SK-N-MC (cell line): Measurements from ENCODE around the gene EDDM13.
"Not testable (repeated sequence)": the region's sequence is repeated elsewhere in the genome, so short reads cannot be mapped to it uniquely, and the experiment has no call there.

ENCODE experiments used
- DNase-seq: peaks from one replicate; pipeline ENCODE4 v3.0.0-alpha.2; 2011; ENCODE audit warnings: low read depth, low spot score
- H3K27ac ChIP-seq: fragments of 200-600 bp; sonication (generic); 2 replicates; pipeline ENCODE4 v1.5.1; 2016; ENCODE audit warnings: mixed run types
- H3K36me3 ChIP-seq: fragments of 200-600 bp; sonication (generic); 2 replicates; pipeline ENCODE4 v1.6.1; 2017; ENCODE audit warnings: antibody characterized with exemption, low read length, mixed read lengths; ENCODE audit not compliant: insufficient read depth
- H3K4me3 ChIP-seq: fragments of 200-600 bp; sonication (generic); 2 replicates; pipeline ENCODE4 v1.5.1; 2016
- H3K9ac ChIP-seq: fragments of 200-600 bp; sonication (generic); 2 replicates; pipeline ENCODE4 v1.8.0; 2017; ENCODE audit warnings: mixed run types, mixed read lengths; ENCODE audit not compliant: insufficient read length
- H3K9me3 ChIP-seq: fragments of 200-600 bp; sonication (generic); 2 replicates; pipeline ENCODE4 v1.6.1; 2017; ENCODE audit warnings: low read depth, mild to moderate bottlenecking, antibody characterized with exemption, low read length, moderate library complexity, mixed read lengths
- EZH2 ChIP-seq: fragments of 200-600 bp; sonication (generic); IDR thresholded peaks from one replicate; pipeline ENCODE4 v1.6.1; 2017; ENCODE audit warnings: antibody characterized with exemption
- FOXP2 ChIP-seq: optimal IDR thresholded peaks from 2 replicates; pipeline ENCODE3; 2011; ENCODE audit warnings: mild to moderate bottlenecking, moderate library complexity; ENCODE audit not compliant: insufficient read depth; ENCODE audit errors: extremely low read length, control extremely low read depth
- POLR2AphosphoS5 ChIP-seq: IDR thresholded peaks from 2 replicates; pipeline ENCODE4 v1.6.1; 2012; ENCODE audit warnings: mild to moderate bottlenecking, low read depth, low read length, borderline replicate concordance

EDDM13 gene

DNA sequence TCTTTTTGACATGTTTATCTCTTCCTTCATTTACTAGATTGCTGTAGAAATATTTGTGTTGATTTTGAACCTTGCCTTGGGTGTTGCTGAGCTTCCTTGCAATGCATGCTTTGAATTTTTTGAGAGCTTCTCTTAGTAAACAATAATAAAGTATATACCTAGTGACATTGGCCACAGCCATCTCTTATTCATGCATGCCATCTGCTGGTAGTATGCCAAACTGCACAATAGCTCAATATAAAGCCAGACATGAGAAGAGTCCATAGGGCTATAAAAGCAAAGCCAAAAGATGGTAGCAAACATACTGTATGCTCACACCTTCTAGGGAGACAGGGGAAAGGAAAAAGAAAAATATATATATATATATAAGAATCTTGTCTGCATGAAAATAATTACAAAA is 61.0 kb downstream of the EDDM13 start:
- TF ChIP-seq EZH2 (no peak), POLR2AphosphoS5 (no peak), FOXP2 (no peak)
- no peaks in the 10 kb centered on the region for H3K36me3 ChIP-seq
- H3K27ac ChIP-seq: no peak overlapping the region
- H3K9me3 ChIP-seq: no peaks in the 10 kb centered on the region
- no peak overlapping the region for H3K9ac ChIP-seq
- DNase-seq: no peak
- H3K4me3 ChIP-seq: no peak overlapping the region

DNA sequence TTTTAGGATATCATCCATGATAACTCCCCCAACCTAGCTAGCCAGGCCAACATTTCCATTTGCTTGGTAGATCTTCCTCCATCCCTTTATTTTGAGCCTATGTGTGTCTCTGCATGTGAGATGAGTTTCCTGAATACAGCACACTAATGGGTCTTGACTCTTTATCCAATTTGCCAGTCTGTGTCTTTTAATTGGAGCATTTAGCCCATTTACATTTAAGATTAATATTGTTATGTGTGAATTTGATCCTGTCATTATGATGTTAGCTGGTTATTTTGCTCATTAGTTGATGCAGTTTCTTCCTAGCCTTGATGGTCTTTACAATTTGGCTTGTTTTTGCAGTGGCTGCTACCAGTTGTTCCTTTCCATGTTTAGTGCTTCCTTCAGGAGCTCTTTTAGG is 62.8 kb downstream of the EDDM13 start:
- not testable (repeated sequence) for DNase-seq, H3K9me3 ChIP-seq, H3K36me3 ChIP-seq, H3K4me3 ChIP-seq, H3K27ac ChIP-seq, H3K9ac ChIP-seq

DNA sequence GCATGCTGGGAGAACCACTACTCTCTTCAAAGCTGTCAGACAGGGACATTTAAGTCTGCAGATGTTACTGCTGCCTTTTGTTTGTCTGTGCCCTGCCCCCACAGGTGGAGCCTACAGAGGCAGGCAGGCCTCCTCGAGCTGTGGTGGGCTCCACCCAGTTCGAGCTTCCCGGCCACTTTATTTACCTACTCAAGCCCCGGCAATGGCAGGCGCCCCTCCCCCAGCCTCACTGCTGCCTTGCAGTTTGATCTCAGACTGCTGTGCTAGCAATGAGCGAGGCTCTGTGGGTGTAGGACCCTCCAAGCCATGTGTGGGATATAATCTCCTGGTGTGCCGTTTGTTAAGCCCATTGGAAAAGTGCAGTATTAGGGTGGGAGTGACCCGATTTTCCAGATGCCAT is 64.5 kb downstream of the EDDM13 start:
- not testable (repeated sequence) for DNase-seq, H3K4me3 ChIP-seq, H3K9ac ChIP-seq, H3K9me3 ChIP-seq, H3K27ac ChIP-seq, H3K36me3 ChIP-seq

DNA sequence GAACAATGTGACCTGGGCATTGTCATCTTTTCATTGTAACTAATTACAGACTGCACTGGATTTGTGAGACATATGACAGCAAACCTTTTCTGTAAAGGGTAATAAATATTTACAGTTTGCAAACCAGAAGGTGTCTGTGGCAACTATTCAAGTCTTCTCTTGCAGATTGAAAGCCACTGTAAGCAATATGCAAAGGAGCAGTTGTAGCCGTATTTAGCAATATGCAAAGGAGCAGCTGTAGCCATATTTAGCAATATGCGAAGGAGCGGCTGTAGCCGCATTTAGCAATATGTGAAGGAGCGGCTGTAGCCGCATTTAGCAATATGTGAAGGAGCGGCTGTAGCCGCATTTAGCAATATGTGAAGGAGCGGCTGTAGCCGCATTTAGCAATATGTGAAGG is 66.5 kb downstream of the EDDM13 start:
- not testable (repeated sequence) for H3K36me3 ChIP-seq, DNase-seq, H3K27ac ChIP-seq, H3K9me3 ChIP-seq, H3K9ac ChIP-seq, H3K4me3 ChIP-seq

DNA sequence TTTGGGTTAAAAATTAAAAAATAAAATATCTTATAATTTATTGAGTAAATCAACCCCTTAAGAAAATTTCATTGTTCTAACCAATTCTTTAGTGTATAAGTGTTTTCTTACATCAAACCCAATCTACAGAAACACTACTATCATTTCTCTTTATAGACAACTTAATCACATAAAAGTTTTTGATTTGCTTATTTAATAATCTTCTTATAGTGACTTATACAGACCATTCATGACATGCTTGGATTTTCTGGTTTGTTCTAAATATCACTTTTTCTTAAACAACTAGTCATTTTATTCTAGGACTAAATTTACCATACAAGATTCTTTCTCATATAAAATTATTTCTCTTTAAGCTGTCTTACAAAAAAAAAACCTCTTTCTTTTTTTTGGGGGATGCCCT is 69.4 kb downstream of the EDDM13 start:
- Histone ChIP-seq H3K27ac (no peak overlapping the region), H3K4me3 (no peak overlapping the region), H3K9me3 (no peaks in the 10 kb centered on the region), H3K9ac (no peak overlapping the region), H3K36me3 (no peaks in the 10 kb centered on the region)
- no peak for TF ChIP-seq EZH2
- no peak for TF ChIP-seq POLR2AphosphoS5
- no peak for TF ChIP-seq FOXP2
- no peak for DNase-seq

DNA sequence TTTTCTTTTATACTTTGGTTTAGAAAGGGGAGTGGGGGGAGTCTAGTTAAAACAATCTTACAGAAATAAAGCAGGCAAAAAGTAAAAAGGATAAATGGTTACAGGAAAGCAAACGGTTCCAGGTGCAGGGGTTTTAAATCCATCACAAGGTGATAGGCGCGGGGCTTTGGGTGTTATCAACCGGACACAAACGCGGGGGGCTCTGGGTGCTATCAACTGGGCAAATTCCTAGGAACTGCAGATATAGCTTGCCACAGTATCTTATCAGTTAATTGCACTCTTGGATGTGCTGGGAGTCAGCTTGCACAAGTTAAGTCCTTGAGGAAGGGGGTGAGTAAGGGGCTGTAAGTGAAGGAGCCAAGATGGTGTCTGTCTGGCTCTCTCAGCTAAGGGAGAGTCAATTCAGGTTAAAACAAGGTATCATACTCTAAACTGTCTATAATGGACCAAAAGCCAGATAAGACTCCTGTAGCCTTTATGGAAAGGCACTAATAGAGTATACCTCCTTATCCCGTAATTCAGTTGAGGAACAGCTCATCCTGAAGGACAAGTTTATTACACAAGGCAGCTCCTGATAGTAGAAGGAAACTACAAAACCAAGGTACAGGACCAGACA is 74.7 kb downstream of the EDDM13 start:
- DNase-seq: no peak
- no peaks in the 10 kb centered on the region for H3K36me3 ChIP-seq
- H3K9me3 ChIP-seq: no peaks in the 10 kb centered on the region
- H3K4me3 ChIP-seq: no peak overlapping the region
- no peak overlapping the region for H3K9ac ChIP-seq
- TF ChIP-seq FOXP2 (no peak), POLR2AphosphoS5 (no peak), EZH2 (no peak)
- no peak overlapping the region for H3K27ac ChIP-seq

DNA sequence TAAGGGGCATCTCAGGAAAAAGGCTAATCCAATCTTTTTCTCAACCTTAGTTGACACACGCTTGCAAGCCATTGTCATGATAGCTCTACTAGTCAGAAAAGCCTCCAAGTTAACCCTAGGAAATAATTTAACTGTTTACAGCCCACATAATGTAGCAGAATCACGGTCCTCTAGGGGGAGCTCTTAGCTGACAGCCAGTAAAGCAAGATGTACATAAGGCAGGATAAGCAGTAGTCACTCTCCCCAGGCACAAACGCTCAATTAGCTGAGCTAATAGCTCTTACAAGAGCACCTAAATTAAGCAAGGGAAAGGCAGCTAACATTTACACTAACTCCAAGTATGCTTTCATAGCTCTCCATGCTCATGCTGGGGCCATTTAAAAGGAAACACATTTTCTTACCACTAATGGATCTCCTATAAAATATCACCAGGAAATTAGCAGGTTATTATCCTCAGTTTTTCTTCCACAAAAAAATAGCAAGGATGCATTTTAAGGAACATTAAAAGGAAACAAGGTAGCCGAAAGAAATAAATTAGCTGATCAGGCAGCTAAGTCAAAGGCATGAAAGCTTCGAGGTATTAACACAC is 75.8 kb downstream of the EDDM13 start:
- no peak overlapping the region for H3K9ac ChIP-seq
- no peaks in the 10 kb centered on the region for H3K9me3 ChIP-seq
- no peak for TF ChIP-seq POLR2AphosphoS5
- no peak for TF ChIP-seq FOXP2
- no peak for TF ChIP-seq EZH2
- no peak overlapping the region for H3K4me3 ChIP-seq
- no peaks in the 10 kb centered on the region for H3K36me3 ChIP-seq
- no peak for DNase-seq
- H3K27ac ChIP-seq: no peak overlapping the region

DNA sequence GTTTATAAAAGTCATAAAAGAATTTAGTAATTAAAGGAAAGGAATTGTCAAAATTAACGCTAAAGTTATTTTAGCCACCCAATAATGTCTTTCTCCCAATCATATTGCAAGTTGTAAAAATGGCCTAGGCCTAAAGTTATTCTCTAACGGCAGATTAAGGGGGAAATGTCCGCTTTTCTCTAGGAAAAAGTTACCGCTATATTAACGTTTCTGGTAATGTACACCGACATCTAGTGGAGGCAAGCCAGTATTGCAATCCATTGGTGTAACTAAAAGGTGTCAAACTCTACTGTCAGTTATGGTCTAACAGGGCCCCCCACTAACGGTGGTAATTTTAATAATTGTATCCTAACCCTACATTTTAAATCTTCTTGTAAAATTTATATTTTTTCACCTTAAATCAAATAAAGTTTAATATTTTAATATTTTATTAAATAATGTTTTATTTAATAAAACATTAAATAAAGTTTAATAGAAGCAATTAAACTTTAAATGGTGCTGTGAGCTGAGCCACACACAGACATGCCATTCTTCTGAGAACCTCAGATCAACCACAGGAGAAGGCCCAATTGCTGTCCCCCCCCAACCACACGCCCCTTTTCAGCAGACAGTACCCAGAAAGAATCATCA is 78.0 kb downstream of the EDDM13 start:
- Histone ChIP-seq H3K9me3 (no peaks in the 10 kb centered on the region), H3K27ac (no peak overlapping the region), H3K36me3 (no peaks in the 10 kb centered on the region), H3K9ac (no peak overlapping the region), H3K4me3 (no peak overlapping the region)
- TF ChIP-seq EZH2: no peak
- no peak for TF ChIP-seq POLR2AphosphoS5
- no peak for TF ChIP-seq FOXP2
- DNase-seq: no peak

DNA sequence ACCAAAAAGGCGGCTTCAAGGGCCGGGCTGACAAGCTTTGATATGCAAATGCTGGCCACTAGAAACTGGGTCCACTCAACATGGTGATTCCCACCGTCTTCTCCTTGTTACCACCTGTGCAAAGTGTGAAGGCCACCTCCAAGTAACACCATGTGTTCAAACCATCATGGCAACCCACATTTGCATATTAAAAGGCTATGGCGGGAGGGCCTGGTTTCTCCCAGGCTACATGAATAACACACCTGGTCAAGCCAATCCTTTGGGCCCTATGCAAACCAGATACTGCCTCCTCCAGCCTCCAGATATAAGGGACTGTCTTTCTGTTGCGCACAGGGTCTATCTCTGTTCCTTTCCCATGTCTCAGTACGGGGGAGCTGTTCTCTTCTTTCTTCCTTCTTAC is 78.7 kb downstream of the EDDM13 start:
- no peak overlapping the region for H3K4me3 ChIP-seq
- no peaks in the 10 kb centered on the region for H3K36me3 ChIP-seq
- no peak overlapping the region for H3K27ac ChIP-seq
- TF ChIP-seq POLR2AphosphoS5: no peak
- no peak for TF ChIP-seq EZH2
- no peak for TF ChIP-seq FOXP2
- no peak overlapping the region for H3K9ac ChIP-seq
- no peaks in the 10 kb centered on the region for H3K9me3 ChIP-seq
- DNase-seq: no peak
